Smooth muscle cell (in vitro differentiated cells): ENCODE measurements around the gene DNAH10. TPM values are rescaled to one million over a fixed set of nuclear protein-coding genes. Genes with fewer than 3 reads are reported as not detected.

Experiments used
- DNase-seq: peaks from one replicate; lab custom pipeline; 2025; ENCODE audit not compliant: unreplicated experiment; lab: John Stamatoyannopoulos, UW
- H2AFZ ChIP-seq: fragments of 200-600 bp; sonication (generic); 2 replicates; pipeline ENCODE4 v1.6.0; 2016; ENCODE audit warnings: antibody characterized with exemption, low read depth, mild to moderate bottlenecking
- H3F3A ChIP-seq: fragments of 200-600 bp; sonication (generic); 2 replicates; pipeline ENCODE4 v1.6.0; 2017; ENCODE audit warnings: antibody characterized with exemption, low read depth
- H3K27ac ChIP-seq: fragments of 200-600 bp; sonication (generic); 2 replicates; pipeline ENCODE4 v1.5.1; 2016; ENCODE audit warnings: low read depth, mild to moderate bottlenecking
- H3K27me3 ChIP-seq: fragments of 200-600 bp; sonication (generic); 2 replicates; pipeline ENCODE4 v1.6.1; 2016; ENCODE audit warnings: low read depth, mild to moderate bottlenecking
- H3K36me3 ChIP-seq: fragments of 200-600 bp; sonication (generic); 2 replicates; pipeline ENCODE4 v1.5.1; 2016; ENCODE audit warnings: low read depth
- H3K4me1 ChIP-seq: fragments of 200-600 bp; sonication (generic); 2 replicates; pipeline ENCODE4 v1.5.1; 2016; ENCODE audit warnings: low read depth
- H3K4me2 ChIP-seq: fragments of 200-600 bp; sonication (generic); 2 replicates; pipeline ENCODE4 v1.6.0; 2016; ENCODE audit warnings: mild to moderate bottlenecking
- H3K4me3 ChIP-seq: fragments of 200-600 bp; sonication (generic); 2 replicates; pipeline ENCODE4 v1.5.1; 2016; ENCODE audit warnings: mild to moderate bottlenecking
- H3K79me2 ChIP-seq: fragments of 200-600 bp; sonication (generic); 2 replicates; pipeline ENCODE4 v1.6.0; 2016; ENCODE audit warnings: low read depth, mild to moderate bottlenecking
- H3K9ac ChIP-seq: fragments of 200-600 bp; sonication (generic); 2 replicates; pipeline ENCODE4 v1.6.0; 2016; ENCODE audit warnings: low read depth
- H3K9me3 ChIP-seq: fragments of 200-600 bp; sonication (generic); replicated peaks from 2 replicates; pipeline ENCODE4 v1.5.1; 2016; ENCODE audit warnings: low read depth
- H4K20me1 ChIP-seq: fragments of 200-600 bp; sonication (generic); 2 replicates; pipeline ENCODE4 v1.6.0; 2016; ENCODE audit warnings: low read depth
- WGBS: methylation state at CpG from one replicate; pipeline ENCODE4 v1.1.7; 2016; ENCODE audit warnings: low lambda C conversion rate; 5-methylcytosine and 5-hydroxymethylcytosine counted together
- polyA plus RNA-seq: library from polyadenylated mRNA; unstranded; fragments of >200 nt; fragmentation: Nextera tagmentation; extraction: Ambion mirVana; gene quantifications from 2 replicates; pipeline ENCODE4 v1.2.1, GENCODE V29; 2016
- total RNA-seq: library from RNA; depleted of rRNA; stranded (reverse); fragments of >200 nt; gene quantifications from 2 replicates; pipeline ENCODE4 v1.2.3, GENCODE V29; 2014
- TF ChIP-seq, protein P1 (sequence below): fragments of 200-600 bp; sonication (generic); IDR thresholded peaks from 2 replicates; pipeline ENCODE4 v1.5.1; 2017; ENCODE audit warnings: borderline replicate concordance, mild to moderate bottlenecking, antibody characterized with exemption; ENCODE audit not compliant: insufficient read depth, poor library complexity, severe bottlenecking

Gene DNAH10
- total and polyA plus RNA-seq, 2 experiments from 2014 or later, result 1.5 to 2.2 TPM

DNA sequence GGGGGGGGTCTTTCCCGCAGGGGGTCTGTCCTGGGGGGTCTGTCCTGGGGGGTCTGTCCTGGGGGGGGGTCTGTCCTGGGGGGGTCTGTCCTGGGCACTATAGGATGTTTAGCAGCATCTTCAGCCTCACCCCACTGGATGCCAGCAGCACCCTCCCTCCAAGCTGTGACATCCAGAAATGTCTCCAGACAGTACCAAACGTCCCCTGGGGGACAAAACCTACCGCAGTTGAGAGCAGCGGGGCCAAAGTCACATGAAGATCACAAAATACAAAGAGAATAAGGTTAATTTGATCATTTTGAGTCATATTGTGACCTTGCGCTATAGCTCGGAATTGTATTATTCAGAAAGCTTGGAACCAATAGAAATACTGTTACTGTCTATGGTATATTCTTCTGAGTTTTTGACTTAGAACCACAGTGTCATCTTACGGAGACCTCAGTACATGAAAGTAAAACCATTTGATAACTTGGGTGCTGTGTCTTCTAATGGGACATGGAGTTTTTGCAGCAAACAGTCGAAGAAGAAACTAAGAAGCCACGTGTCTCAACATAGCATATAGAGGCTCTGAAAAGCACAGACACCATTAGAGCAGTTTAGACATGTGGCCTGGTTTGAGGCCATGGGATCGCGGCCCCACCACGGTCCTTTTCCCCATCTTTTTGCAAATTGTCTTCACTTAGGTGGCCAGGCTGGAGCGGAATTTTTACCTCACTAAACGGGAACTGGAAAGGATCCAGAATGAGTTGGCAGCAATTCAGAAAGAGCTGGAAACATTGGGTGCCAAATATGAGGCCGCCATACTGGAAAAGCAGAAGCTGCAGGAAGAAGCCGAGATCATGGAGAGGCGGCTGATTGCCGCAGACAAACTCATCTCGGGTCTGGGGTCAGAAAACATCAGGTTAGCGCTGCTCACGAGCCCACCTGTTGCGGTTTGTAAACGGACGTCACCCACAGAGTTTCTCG lies 150.6 kb downstream of the DNAH10 start:
- Histone ChIP-seq H3K9ac (no peak overlapping the region), H2AFZ (no peak overlapping the region), H3K79me2 (no peaks in the 10 kb centered on the region), H3K4me1 (no peaks in the 10 kb centered on the region), H4K20me1 (no peaks in the 10 kb centered on the region), H3K27me3 (no peaks in the 10 kb centered on the region), H3K9me3 (no peaks in the 10 kb centered on the region), H3K36me3 (no peaks in the 10 kb centered on the region), H3K27ac (no peak overlapping the region), H3F3A (peaks cover 7% of the 10 kb centered on the region), H3K4me2 (no peak overlapping the region), H3K4me3 (no peak overlapping the region)
- no peak for DNase-seq
- TF ChIP-seq, protein P1, sequence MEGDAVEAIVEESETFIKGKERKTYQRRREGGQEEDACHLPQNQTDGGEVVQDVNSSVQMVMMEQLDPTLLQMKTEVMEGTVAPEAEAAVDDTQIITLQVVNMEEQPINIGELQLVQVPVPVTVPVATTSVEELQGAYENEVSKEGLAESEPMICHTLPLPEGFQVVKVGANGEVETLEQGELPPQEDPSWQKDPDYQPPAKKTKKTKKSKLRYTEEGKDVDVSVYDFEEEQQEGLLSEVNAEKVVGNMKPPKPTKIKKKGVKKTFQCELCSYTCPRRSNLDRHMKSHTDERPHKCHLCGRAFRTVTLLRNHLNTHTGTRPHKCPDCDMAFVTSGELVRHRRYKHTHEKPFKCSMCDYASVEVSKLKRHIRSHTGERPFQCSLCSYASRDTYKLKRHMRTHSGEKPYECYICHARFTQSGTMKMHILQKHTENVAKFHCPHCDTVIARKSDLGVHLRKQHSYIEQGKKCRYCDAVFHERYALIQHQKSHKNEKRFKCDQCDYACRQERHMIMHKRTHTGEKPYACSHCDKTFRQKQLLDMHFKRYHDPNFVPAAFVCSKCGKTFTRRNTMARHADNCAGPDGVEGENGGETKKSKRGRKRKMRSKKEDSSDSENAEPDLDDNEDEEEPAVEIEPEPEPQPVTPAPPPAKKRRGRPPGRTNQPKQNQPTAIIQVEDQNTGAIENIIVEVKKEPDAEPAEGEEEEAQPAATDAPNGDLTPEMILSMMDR, result no peak
- 92% methylated on average over 24 of the region's 25 CpGs for WGBS

DNA sequence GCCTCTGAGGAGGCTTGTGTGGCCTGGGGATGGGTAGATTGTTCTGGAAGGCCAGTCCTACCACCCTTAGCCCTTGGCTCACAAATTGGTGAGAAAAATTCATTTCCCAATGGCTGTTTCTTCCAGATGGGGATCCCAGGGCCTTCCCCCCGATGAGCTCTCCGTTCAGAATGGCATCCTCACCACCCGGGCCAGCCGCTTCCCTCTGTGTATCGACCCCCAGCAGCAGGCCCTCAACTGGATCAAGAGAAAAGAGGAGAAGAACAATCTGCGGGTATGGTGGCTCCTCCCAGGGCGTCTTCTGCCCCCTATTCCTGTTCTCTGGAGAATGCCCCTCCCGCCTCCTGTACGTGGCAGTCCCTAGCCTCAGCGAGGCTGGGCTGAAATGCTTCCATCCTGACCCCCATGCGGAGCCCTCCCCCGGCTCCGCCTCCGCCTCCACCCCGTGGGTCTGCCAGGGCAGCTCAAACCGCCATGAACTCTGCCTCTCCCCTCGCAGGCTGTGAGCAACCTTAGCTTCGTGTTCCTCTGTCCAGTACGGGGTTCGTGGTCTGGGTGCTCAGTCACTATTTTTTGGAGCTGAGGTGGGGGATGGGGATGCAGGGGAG lies 152.7 kb downstream of the DNAH10 start:
- Histone ChIP-seq H4K20me1 (no peaks in the 10 kb centered on the region), H3K79me2 (no peaks in the 10 kb centered on the region), H3K27ac (no peak overlapping the region), H3F3A (peaks cover 7% of the 10 kb centered on the region), H3K4me1 (no peaks in the 10 kb centered on the region), H3K9me3 (no peaks in the 10 kb centered on the region), H3K4me2 (no peak overlapping the region), H3K36me3 (no peaks in the 10 kb centered on the region), H3K27me3 (no peaks in the 10 kb centered on the region), H3K4me3 (no peak overlapping the region), H2AFZ (no peak overlapping the region), H3K9ac (no peak overlapping the region)
- TF ChIP-seq, protein P1, result no peak
- WGBS, result 74% methylated on average over 20 of the region's 20 CpGs
- DNase-seq, result no peak

DNA sequence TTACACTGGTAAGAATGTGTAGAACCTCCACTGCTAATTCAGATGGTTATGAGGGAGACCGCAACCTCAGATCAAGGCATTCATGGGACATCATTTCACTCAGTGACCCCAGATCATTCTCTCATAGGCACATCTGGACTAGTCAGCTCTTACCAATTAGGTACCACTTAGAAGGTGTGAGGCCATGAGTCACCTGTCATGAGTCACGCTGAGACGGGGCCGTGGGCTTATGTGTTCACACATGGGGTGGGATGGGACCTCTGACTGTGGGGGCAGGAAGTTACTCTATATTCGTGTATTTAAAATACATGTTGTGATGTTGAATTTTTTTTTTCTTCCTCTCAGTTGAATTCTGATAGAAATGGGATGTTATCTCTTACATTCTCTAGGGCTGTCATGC lies 154.6 kb downstream of the DNAH10 start:
- WGBS, result 70% methylated on average over 5 of the region's 5 CpGs
- H3K4me1 ChIP-seq, result no peaks in the 10 kb centered on the region
- H3F3A ChIP-seq, result peaks cover 7% of the 10 kb centered on the region
- H3K4me3 ChIP-seq, result no peak overlapping the region
- no peaks in the 10 kb centered on the region for H3K9me3 ChIP-seq
- no peaks in the 10 kb centered on the region for H3K79me2 ChIP-seq
- no peak overlapping the region for H3K4me2 ChIP-seq
- no peak overlapping the region for H2AFZ ChIP-seq
- TF ChIP-seq, protein P1, result no peak
- H3K27ac ChIP-seq, result no peak overlapping the region
- H3K9ac ChIP-seq, result no peak overlapping the region
- H4K20me1 ChIP-seq, result no peaks in the 10 kb centered on the region
- no peaks in the 10 kb centered on the region for H3K36me3 ChIP-seq
- DNase-seq, result no peak
- H3K27me3 ChIP-seq, result no peaks in the 10 kb centered on the region
